OCI-LY7 (cell line): ENCODE data around the gene LBR.
A peak's percentile ranks its signal among the peaks of the same experiment; 100 is the strongest.

Experiments
- EZH2phosphoT487 ChIP-seq: fragments of 200-600 bp; sonication (generic); IDR thresholded peaks from 2 replicates; pipeline ENCODE4 v1.6.1; 2018; ENCODE audit warnings: low read depth, borderline replicate concordance, mild to moderate bottlenecking, mixed run types, antibody characterized with exemption, low read length, moderate library complexity, mixed read lengths
- TF ChIP-seq, protein P1 (sequence below): fragments of 200-600 bp; sonication (generic); conservative IDR thresholded peaks from 2 replicates; pipeline ENCODE4 v1.5.1; 2014; ENCODE audit warnings: mild to moderate bottlenecking, antibody characterized with exemption, low read length, moderate library complexity, mixed read lengths

DNA sequence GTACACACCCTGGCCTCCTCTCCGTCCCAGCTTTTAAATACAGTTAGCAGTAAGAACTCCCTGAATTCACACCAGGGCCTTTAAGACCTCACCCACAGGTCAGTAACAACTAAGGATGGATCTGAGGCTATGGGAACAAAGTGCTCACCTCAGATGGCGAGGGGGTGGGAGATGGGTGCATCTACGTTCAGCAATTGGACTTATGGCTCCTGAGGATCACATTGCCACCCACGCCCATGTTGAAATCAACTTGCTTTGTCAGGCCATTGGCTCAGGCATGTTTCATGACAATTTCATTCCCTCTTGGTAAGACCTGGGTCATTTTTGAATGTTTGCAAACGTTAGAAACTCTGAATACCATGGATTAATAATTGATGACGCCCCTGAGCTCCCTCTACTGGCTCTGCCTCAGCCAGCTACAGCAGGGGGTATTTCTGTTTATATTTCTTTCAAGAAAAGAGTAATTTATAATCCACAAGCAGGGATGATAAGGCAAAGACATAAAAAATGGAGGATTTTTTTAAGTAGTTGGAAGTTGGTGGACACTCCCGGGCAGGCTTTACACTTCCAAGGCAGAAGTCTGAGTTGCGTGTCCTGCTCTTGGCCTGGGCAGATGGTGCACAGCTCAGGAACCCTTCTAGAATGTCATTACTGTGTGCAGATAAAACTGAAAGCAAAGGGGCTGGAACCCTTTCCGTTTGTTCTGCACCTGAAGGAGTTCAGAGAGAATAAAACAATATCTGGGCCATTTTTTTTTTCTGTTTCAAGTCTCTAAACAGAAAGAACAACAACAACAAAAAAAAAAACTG lies 13.7 kb upstream of the LBR start:
- TF ChIP-seq, protein P1, sequence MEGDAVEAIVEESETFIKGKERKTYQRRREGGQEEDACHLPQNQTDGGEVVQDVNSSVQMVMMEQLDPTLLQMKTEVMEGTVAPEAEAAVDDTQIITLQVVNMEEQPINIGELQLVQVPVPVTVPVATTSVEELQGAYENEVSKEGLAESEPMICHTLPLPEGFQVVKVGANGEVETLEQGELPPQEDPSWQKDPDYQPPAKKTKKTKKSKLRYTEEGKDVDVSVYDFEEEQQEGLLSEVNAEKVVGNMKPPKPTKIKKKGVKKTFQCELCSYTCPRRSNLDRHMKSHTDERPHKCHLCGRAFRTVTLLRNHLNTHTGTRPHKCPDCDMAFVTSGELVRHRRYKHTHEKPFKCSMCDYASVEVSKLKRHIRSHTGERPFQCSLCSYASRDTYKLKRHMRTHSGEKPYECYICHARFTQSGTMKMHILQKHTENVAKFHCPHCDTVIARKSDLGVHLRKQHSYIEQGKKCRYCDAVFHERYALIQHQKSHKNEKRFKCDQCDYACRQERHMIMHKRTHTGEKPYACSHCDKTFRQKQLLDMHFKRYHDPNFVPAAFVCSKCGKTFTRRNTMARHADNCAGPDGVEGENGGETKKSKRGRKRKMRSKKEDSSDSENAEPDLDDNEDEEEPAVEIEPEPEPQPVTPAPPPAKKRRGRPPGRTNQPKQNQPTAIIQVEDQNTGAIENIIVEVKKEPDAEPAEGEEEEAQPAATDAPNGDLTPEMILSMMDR: peak; percentile 96
- TF ChIP-seq EZH2phosphoT487: no peak
